ENCODE data around the gene R3HDM4. TPM values are rescaled to one million over a fixed set of nuclear protein-coding genes. Genes with fewer than 3 reads are reported as not detected.

R3HDM4 gene
- total and polyA plus RNA-seq, 9 of the 15 experiments (the other 6 are each of a cell fraction or from before 2014, with no cell fraction given), result 3.2 to 154 (median 59.0) TPM

DNA sequence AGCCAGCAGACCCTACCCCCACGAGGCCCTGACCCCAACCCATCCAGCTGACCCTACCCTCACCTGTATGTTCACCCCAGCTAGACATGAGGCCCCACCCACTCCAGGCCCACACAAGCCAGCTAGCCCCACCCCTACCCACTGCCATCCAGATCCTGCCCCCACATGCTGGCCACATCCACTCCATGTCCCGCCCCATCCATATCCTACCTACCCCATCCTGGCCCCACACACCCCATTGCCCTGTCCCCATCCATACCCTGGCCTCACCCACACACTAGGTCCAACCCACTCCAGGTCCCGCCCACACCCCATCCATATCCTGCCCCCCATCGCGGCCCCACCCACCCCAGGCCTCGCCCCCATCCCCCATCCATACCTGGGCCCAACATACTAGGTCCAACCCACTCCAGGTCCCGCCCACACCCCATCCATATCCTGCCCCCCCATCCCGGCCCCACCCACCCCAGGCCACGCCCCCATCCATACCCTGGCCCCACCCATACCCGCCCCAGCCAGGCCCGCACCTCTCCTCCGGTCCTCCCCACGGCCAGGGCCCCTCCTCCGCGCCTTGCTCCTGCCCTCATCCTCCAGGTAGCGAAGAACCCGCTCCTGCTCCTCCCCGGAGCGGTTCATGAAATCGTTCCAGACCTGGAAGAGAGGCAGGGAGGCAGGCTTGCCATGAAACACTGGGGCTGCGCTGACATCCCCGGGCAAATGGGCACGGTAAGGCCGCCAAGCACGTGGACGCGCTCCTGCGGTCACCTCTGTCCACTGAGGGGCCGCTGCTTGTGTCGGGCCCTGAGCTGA, 12.5 kb downstream of the R3HDM4 start (continued):
- TF ChIP-seq, protein P1, sequence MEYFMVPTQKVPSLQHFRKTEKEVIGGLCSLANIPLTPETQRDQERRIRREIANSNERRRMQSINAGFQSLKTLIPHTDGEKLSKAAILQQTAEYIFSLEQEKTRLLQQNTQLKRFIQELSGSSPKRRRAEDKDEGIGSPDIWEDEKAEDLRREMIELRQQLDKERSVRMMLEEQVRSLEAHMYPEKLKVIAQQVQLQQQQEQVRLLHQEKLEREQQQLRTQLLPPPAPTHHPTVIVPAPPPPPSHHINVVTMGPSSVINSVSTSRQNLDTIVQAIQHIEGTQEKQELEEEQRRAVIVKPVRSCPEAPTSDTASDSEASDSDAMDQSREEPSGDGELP (CRISPR knock-in tag; IDR thresholded peaks at IDR 0.05; ENCODE audit: borderline replicate concordance), result peak; percentile 36; the same call in 1 of the 2 replicates
- TF ChIP-seq THRB (CRISPR knock-in tag; conservative IDR thresholded peaks at IDR 0.05) (peak; percentile 88; the same call in 1 of the 2 replicates), SUPT5H (IDR thresholded peaks at IDR 0.05) (peak; percentile 53), CHD2 (IDR thresholded peaks at IDR 0.05; ENCODE audit: low read depth, low read length) (0 out of 2 replicates have a peak, but pooled peaks have one; percentile 19), ERF (CRISPR knock-in tag; IDR thresholded peaks at IDR 0.05) (no peak), NRF1 (conservative IDR thresholded peaks at IDR 0.05 in 1 of 2, IDR thresholded peaks at IDR 0.05 in 1 of 2) (no peak), RBBP5 (IDR thresholded peaks at IDR 0.05; ENCODE audit: borderline replicate concordance, insufficient read depth, low read length, poor library complexity, severe bottlenecking) (peak; percentile 13), CXXC5 (CRISPR knock-in tag; IDR thresholded peaks at IDR 0.05) (peak; percentile 34; the same call in 1 of the 2 replicates), MXI1 (IDR thresholded peaks at IDR 0.05; ENCODE audit: low read depth, low read length) (0 out of 2 replicates have a peak, but pooled peaks have one; percentile 51), ZNF444 (CRISPR knock-in tag; IDR thresholded peaks at IDR 0.05) (no peak), ZNF699 (CRISPR knock-in tag; IDR thresholded peaks at IDR 0.05; ENCODE audit: insufficient replicate concordance) (no peak), LEF1 (IDR thresholded peaks at IDR 0.05) (0 out of 2 replicates have a peak, but pooled peaks have one; percentile 31), MCM2 (IDR thresholded peaks at IDR 0.05; ENCODE audit: low read depth) (peak; percentile 75; the same call in 1 of the 2 replicates), KLF6 (CRISPR knock-in tag; IDR thresholded peaks at IDR 0.05; ENCODE audit: borderline replicate concordance) (no peak), TRIM24 (IDR thresholded peaks at IDR 0.05) (peak in 1 of 2 experiments; percentile 44; a peak in 2 of 4 replicates), SMARCA5 (IDR thresholded peaks at IDR 0.05) (peak; percentile 22; the same call in 1 of the 2 replicates), GATAD2A (IDR thresholded peaks at IDR 0.05) (no peak)
- TF ChIP-seq, protein P2, sequence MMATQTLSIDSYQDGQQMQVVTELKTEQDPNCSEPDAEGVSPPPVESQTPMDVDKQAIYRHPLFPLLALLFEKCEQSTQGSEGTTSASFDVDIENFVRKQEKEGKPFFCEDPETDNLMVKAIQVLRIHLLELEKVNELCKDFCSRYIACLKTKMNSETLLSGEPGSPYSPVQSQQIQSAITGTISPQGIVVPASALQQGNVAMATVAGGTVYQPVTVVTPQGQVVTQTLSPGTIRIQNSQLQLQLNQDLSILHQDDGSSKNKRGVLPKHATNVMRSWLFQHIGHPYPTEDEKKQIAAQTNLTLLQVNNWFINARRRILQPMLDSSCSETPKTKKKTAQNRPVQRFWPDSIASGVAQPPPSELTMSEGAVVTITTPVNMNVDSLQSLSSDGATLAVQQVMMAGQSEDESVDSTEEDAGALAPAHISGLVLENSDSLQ (IDR thresholded peaks at IDR 0.05), result peak; percentile 38
- TF ChIP-seq, protein P3, sequence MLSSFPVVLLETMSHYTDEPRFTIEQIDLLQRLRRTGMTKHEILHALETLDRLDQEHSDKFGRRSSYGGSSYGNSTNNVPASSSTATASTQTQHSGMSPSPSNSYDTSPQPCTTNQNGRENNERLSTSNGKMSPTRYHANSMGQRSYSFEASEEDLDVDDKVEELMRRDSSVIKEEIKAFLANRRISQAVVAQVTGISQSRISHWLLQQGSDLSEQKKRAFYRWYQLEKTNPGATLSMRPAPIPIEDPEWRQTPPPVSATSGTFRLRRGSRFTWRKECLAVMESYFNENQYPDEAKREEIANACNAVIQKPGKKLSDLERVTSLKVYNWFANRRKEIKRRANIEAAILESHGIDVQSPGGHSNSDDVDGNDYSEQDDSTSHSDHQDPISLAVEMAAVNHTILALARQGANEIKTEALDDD (IDR thresholded peaks at IDR 0.05), result no peak
- TF ChIP-seq, protein P4, sequence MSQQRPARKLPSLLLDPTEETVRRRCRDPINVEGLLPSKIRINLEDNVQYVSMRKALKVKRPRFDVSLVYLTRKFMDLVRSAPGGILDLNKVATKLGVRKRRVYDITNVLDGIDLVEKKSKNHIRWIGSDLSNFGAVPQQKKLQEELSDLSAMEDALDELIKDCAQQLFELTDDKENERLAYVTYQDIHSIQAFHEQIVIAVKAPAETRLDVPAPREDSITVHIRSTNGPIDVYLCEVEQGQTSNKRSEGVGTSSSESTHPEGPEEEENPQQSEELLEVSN (IDR thresholded peaks at IDR 0.05; ENCODE audit: borderline replicate concordance in 1 of 2, extremely low read depth in 1 of 2, insufficient read depth in 1 of 2, insufficient read length in 1 of 2, low read depth in 1 of 2, low read length in 1 of 2, poor library complexity in 1 of 2, severe bottlenecking in 1 of 2), result peak; percentile 21 to 35
- TF ChIP-seq, protein P5, sequence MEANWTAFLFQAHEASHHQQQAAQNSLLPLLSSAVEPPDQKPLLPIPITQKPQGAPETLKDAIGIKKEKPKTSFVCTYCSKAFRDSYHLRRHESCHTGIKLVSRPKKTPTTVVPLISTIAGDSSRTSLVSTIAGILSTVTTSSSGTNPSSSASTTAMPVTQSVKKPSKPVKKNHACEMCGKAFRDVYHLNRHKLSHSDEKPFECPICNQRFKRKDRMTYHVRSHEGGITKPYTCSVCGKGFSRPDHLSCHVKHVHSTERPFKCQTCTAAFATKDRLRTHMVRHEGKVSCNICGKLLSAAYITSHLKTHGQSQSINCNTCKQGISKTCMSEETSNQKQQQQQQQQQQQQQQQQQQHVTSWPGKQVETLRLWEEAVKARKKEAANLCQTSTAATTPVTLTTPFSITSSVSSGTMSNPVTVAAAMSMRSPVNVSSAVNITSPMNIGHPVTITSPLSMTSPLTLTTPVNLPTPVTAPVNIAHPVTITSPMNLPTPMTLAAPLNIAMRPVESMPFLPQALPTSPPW (CRISPR knock-in tag; IDR thresholded peaks at IDR 0.05), result peak; percentile 95

Data from K562 (cell line).